ENCODE measurements around the gene UNC119B.
"Not testable (repeated sequence)": the region's sequence is repeated elsewhere in the genome, so short reads cannot be mapped to it uniquely, and the experiment has no call there.

The UNC119B gene

GRCh38 chr12:120725151-120725658 lies 14.9 kb downstream of the UNC119B start:
- peak overlapping the region; percentile 69 for H3K4me3 ChIP-seq (ENCODE audit: low read length)
- no peak for DNase-seq (ENCODE audit: low read depth)
- TF ChIP-seq, protein P1, sequence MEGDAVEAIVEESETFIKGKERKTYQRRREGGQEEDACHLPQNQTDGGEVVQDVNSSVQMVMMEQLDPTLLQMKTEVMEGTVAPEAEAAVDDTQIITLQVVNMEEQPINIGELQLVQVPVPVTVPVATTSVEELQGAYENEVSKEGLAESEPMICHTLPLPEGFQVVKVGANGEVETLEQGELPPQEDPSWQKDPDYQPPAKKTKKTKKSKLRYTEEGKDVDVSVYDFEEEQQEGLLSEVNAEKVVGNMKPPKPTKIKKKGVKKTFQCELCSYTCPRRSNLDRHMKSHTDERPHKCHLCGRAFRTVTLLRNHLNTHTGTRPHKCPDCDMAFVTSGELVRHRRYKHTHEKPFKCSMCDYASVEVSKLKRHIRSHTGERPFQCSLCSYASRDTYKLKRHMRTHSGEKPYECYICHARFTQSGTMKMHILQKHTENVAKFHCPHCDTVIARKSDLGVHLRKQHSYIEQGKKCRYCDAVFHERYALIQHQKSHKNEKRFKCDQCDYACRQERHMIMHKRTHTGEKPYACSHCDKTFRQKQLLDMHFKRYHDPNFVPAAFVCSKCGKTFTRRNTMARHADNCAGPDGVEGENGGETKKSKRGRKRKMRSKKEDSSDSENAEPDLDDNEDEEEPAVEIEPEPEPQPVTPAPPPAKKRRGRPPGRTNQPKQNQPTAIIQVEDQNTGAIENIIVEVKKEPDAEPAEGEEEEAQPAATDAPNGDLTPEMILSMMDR (conservative IDR thresholded peaks at IDR 0.05; ENCODE audit: low read length): no peak

GRCh38 chr12:120725659-120726509 lies 15.6 kb downstream of the UNC119B start, which contains the start of gene ACADS:
Gene ACADS, plus strand, starts transcription at chr12:120725826. Its CDS starts 60 bp downstream, at chr12:120725886.
- TF ChIP-seq, protein P1 (conservative IDR thresholded peaks at IDR 0.05; ENCODE audit: low read length): no peak
- DNase-seq (ENCODE audit: low read depth): peak; percentile 73
- H3K4me3 ChIP-seq (ENCODE audit: low read length): peak within 1 kb of the TSS; percentile 69

DNA sequence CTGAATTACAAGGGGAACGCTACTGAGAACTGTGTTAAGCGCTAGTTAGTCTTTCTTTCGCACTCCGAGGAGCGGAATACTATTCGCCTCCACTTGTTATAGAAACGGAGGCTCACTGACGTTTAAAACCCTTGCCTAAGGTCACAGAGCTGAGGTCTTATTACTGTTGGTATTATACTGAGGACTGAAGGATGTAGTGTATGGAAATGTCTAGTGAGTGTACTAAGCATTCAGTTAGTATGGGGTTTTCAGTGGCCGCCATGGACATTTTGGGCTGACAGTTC lies 16.2 kb downstream of the UNC119B start:
- DNase-seq (ENCODE audit: low read depth): no peak
- peak overlapping the region; percentile 69 for H3K4me3 ChIP-seq (ENCODE audit: low read length)
- TF ChIP-seq, protein P1 (conservative IDR thresholded peaks at IDR 0.05; ENCODE audit: low read length): no peak

- H3K4me3 ChIP-seq (ENCODE audit: low read length): no peak overlapping the region
- DNase-seq (ENCODE audit: low read depth): no peak
- TF ChIP-seq, protein P1 (conservative IDR thresholded peaks at IDR 0.05; ENCODE audit: low read length): no peak
Measured at GRCh38 chr12:120726961-120727360, 16.7 kb downstream of the UNC119B start.

GRCh38 chr12:120732198-120732597 lies 21.9 kb downstream of the UNC119B start:
- DNase-seq (ENCODE audit: low read depth); H3K4me3 ChIP-seq (ENCODE audit: low read length): not testable (repeated sequence)

GRCh38 chr12:120733574-120733973 lies 23.3 kb downstream of the UNC119B start:
- TF ChIP-seq, protein P1 (conservative IDR thresholded peaks at IDR 0.05; ENCODE audit: low read length): no peak
- no peak overlapping the region for H3K4me3 ChIP-seq (ENCODE audit: low read length)
- no peak for DNase-seq (ENCODE audit: low read depth)

GRCh38 chr12:120734210-120734609 lies 24.0 kb downstream of the UNC119B start:
- no peak overlapping the region for H3K4me3 ChIP-seq (ENCODE audit: low read length)
- DNase-seq (ENCODE audit: low read depth): no peak
- TF ChIP-seq, protein P1 (conservative IDR thresholded peaks at IDR 0.05; ENCODE audit: low read length): no peak

Measured in AG10803 (cell line).